NK-92 (cell line): ENCODE data around the gene STRBP.

Source experiments
- DNase-seq: peaks from one replicate; lab custom pipeline; 2025; ENCODE audit not compliant: unreplicated experiment; lab: John Stamatoyannopoulos, UW

The STRBP gene

GRCh38 chr9:123135430-123135829 is 133.0 kb downstream of the STRBP start:
- no peak for DNase-seq

GRCh38 chr9:123132696-123133095 is 135.7 kb downstream of the STRBP start:
- no peak for DNase-seq

GRCh38 chr9:123131993-123132392 is 136.4 kb downstream of the STRBP start:
- no peak for DNase-seq

GRCh38 chr9:123131258-123131657 is 137.1 kb downstream of the STRBP start:
- no peak for DNase-seq

- DNase-seq, result no peak
Observed at GRCh38 chr9:123129423-123129822, 139.0 kb downstream of the STRBP start.

- DNase-seq, result no peak
Observed at GRCh38 chr9:123128591-123128990, 139.8 kb downstream of the STRBP start.

GRCh38 chr9:123127512-123128075 is 140.8 kb downstream of the STRBP start:
- no peak for DNase-seq

GRCh38 chr9:123121457-123121856 is 146.9 kb downstream of the STRBP start:
- no peak for DNase-seq

GRCh38 chr9:123120953-123121352 is 147.4 kb downstream of the STRBP start:
- no peak for DNase-seq

GRCh38 chr9:123120131-123120530 is 148.3 kb downstream of the STRBP start:
- no peak for DNase-seq

GRCh38 chr9:123119566-123119965 is 148.8 kb downstream of the STRBP start:
- DNase-seq, result no peak

- no peak for DNase-seq
Observed at GRCh38 chr9:123116036-123116435, 152.3 kb downstream of the STRBP start.

GRCh38 chr9:123115146-123115913 is 153.1 kb downstream of the STRBP start:
- no peak for DNase-seq

GRCh38 chr9:123113185-123113584 is 155.2 kb downstream of the STRBP start:
- DNase-seq, result no peak

- no peak for DNase-seq
Observed at GRCh38 chr9:123112015-123112975, 156.1 kb downstream of the STRBP start.

GRCh38 chr9:123111427-123112014 is 156.9 kb downstream of the STRBP start:
- no peak for DNase-seq

- no peak for DNase-seq
Observed at GRCh38 chr9:123109540-123110279, 158.7 kb downstream of the STRBP start.

- no peak for DNase-seq
Observed at GRCh38 chr9:123108976-123109375, 159.4 kb downstream of the STRBP start.

- no peak for DNase-seq
Observed at GRCh38 chr9:123107639-123108285, 160.6 kb downstream of the STRBP start.

GRCh38 chr9:123105490-123105889 is 162.9 kb downstream of the STRBP start:
- DNase-seq, result no peak
